Trophoblast cell (in vitro differentiated cells and primary cell): ENCODE data around the gene ERCC6. TPM values are rescaled to one million over a fixed set of nuclear protein-coding genes. Genes with fewer than 3 reads are reported as not detected.

ENCODE experiments used
- DNase-seq, 2 donors: peaks; one replicate each; pipeline ENCODE4 v3.0.0-alpha.2; 2016
- H2AFZ ChIP-seq: 2 replicates; pipeline ENCODE4 v1.6.1; 2013; ENCODE audit warnings: low read length, moderate library complexity, mild to moderate bottlenecking; ENCODE audit not compliant: insufficient read depth, poor library complexity
- H2AK5ac ChIP-seq: 2 replicates; pipeline ENCODE4 v1.6.1; 2013; ENCODE audit warnings: mild to moderate bottlenecking, low read length
- H2BK120ac ChIP-seq: 2 replicates; pipeline ENCODE4 v1.6.1; 2013; ENCODE audit warnings: low read length, mild to moderate bottlenecking, moderate library complexity; ENCODE audit not compliant: insufficient read depth, poor library complexity
- H2BK12ac ChIP-seq: 2 replicates; pipeline ENCODE4 v1.6.1; 2013; ENCODE audit warnings: mild to moderate bottlenecking, low read length, moderate library complexity
- H2BK5ac ChIP-seq: 2 replicates; pipeline ENCODE4 v1.6.1; 2013; ENCODE audit warnings: low read length, low read depth, moderate library complexity, mild to moderate bottlenecking; ENCODE audit not compliant: poor library complexity
- H3K14ac ChIP-seq: 2 replicates; pipeline ENCODE4 v1.6.1; 2013; ENCODE audit warnings: mild to moderate bottlenecking, low read length
- H3K18ac ChIP-seq: 2 replicates; pipeline ENCODE4 v1.6.1; 2013; ENCODE audit warnings: mild to moderate bottlenecking, low read length
- H3K23ac ChIP-seq: 2 replicates; pipeline ENCODE4 v1.6.1; 2013; ENCODE audit warnings: low read length
- H3K27ac ChIP-seq: 2 replicates; pipeline ENCODE4 v1.5.1; 2013; ENCODE audit warnings: low read depth, mild to moderate bottlenecking, inconsistent platforms, low read length, moderate library complexity
- H3K27me3 ChIP-seq: 2 replicates; pipeline ENCODE4 v1.6.1; 2013; ENCODE audit warnings: inconsistent platforms, mild to moderate bottlenecking, low read length, moderate library complexity; ENCODE audit not compliant: insufficient read depth
- H3K36me3 ChIP-seq, 2 experiments: 1 replicate in 1 of 2; 2 replicates in 1 of 2; pipeline ENCODE4 v1.6.1; 2013; ENCODE audit warnings: low read length in 2 of 2, mild to moderate bottlenecking in 2 of 2, moderate library complexity in 1 of 2; ENCODE audit not compliant: insufficient read depth in 2 of 2, control insufficient read depth in 1 of 2
- H3K4ac ChIP-seq: 2 replicates; pipeline ENCODE4 v1.6.1; 2013; ENCODE audit warnings: low read depth, mild to moderate bottlenecking, low read length, moderate library complexity
- H3K4me1 ChIP-seq, 2 experiments: 1 replicate in 1 of 2; 2 replicates in 1 of 2; pipeline ENCODE4 v1.6.1; 2013; ENCODE audit warnings: low read length in 2 of 2, mild to moderate bottlenecking in 2 of 2, moderate library complexity in 1 of 2; ENCODE audit not compliant: insufficient read depth in 2 of 2, control insufficient read depth in 1 of 2
- H3K4me2 ChIP-seq: 2 replicates; pipeline ENCODE4 v1.6.1; 2013; ENCODE audit warnings: inconsistent platforms, mild to moderate bottlenecking, low read length, moderate library complexity
- H3K4me3 ChIP-seq: 2 replicates; pipeline ENCODE4 v1.5.1; 2013; ENCODE audit warnings: mild to moderate bottlenecking, low read depth, low read length, inconsistent platforms
- H3K79me1 ChIP-seq: one replicate; pipeline ENCODE4 v1.6.1; 2013; ENCODE audit warnings: low read length
- H3K79me2 ChIP-seq: 2 replicates; pipeline ENCODE4 v1.6.1; 2013; ENCODE audit warnings: low read length, mild to moderate bottlenecking; ENCODE audit not compliant: control insufficient read depth, insufficient read depth, poor library complexity
- H3K9ac ChIP-seq: 2 replicates; pipeline ENCODE4 v1.6.1; 2013; ENCODE audit warnings: mild to moderate bottlenecking, low read length
- H3K9me3 ChIP-seq: 2 replicates; pipeline ENCODE4 v1.6.1; 2013; ENCODE audit warnings: low read depth, mild to moderate bottlenecking, control low read depth, inconsistent platforms, low read length; ENCODE audit not compliant: insufficient read depth
- H4K12ac ChIP-seq: 2 replicates; pipeline ENCODE4 v1.6.1; 2013; ENCODE audit warnings: low read depth, mild to moderate bottlenecking, low read length, moderate library complexity
- H4K8ac ChIP-seq: 2 replicates; pipeline ENCODE4 v1.6.1; 2013; ENCODE audit warnings: low read depth, mild to moderate bottlenecking, low read length, moderate library complexity
- H4K91ac ChIP-seq: one replicate; pipeline ENCODE4 v1.6.1; 2013; ENCODE audit warnings: low read depth, mild to moderate bottlenecking, low read length, moderate library complexity
- WGBS: extraction: QIAGEN DNeasy Blood & Tissue Kit; methylation state at CpG from one replicate; pipeline ENCODE4 v1.1.7; 2013; ENCODE audit warnings: missing lambda C conversion rate; ENCODE audit not compliant: insufficient read length, insufficient coverage; ENCODE audit errors: extremely low coverage; 5-methylcytosine and 5-hydroxymethylcytosine counted together
- polyA plus RNA-seq: library from polyadenylated mRNA; stranded (reverse); fragments of 200-250 nt; gene quantifications from 2 replicates; pipeline ENCODE4 v1.2.3, GENCODE V29; 2013

Gene ERCC6
- polyA plus RNA-seq, result 8.3 and 8.7 TPM in 2 replicates

GRCh38 chr10:49538381-49539319 is at the start of gene ERCC6:
TSS of gene ERCC6 (minus strand) at chr10:49539121.
- Histone ChIP-seq H3K36me3 (peaks cover 0 to 2% of the 10 kb centered on the region in 2 experiments), H3K14ac (peak within 1 kb of the TSS; percentile 42), H4K12ac (peak within 1 kb of the TSS; percentile 49), H3K4me2 (peak within 1 kb of the TSS; percentile 89), H2BK12ac (peak within 1 kb of the TSS; percentile 19), H3K23ac (no peak within 1 kb of the TSS), H3K79me1 (peaks cover 8% of the 10 kb centered on the region), H4K91ac (peak within 1 kb of the TSS; percentile 81), H3K9me3 (no peaks in the 10 kb centered on the region), H4K8ac (peak within 1 kb of the TSS; percentile 85), H3K18ac (peak within 1 kb of the TSS; percentile 72), H3K4me3 (peak within 1 kb of the TSS; percentile 76), H3K4ac (peak within 1 kb of the TSS; percentile 51), H3K79me2 (peaks cover 3% of the 10 kb centered on the region), H3K4me1 (peaks cover 2 to 9% of the 10 kb centered on the region in 2 experiments), H3K27ac (peak within 1 kb of the TSS; percentile 66), H2AK5ac (no peak within 1 kb of the TSS), H2BK120ac (peak within 1 kb of the TSS; percentile 62), H3K27me3 (no peaks in the 10 kb centered on the region), H2AFZ (peak within 1 kb of the TSS; percentile 77), H3K9ac (peak within 1 kb of the TSS; percentile 78), H2BK5ac (peak within 1 kb of the TSS; percentile 78)
- WGBS, result no CpG with 5 or more reads among the region's 75 CpGs
- peak; percentile 99 for DNase-seq

GRCh38 chr10:49587981-49588380 is 49.1 kb upstream of the ERCC6 start:
- H3K9ac ChIP-seq, result no peak overlapping the region
- H3K14ac ChIP-seq, result no peak overlapping the region
- no CpG with 5 or more reads among the region's 4 CpGs for whole genome bisulfite sequencing
- no peak overlapping the region for H4K8ac ChIP-seq
- no peak overlapping the region for H2AFZ ChIP-seq
- H3K4me2 ChIP-seq, result no peak overlapping the region
- no peak overlapping the region for H4K12ac ChIP-seq
- no peaks in the 10 kb centered on the region for H3K36me3 ChIP-seq
- H3K79me1 ChIP-seq, result no peaks in the 10 kb centered on the region
- peaks cover 2 to 3% of the 10 kb centered on the region in 2 experiments for H3K4me1 ChIP-seq
- H3K4me3 ChIP-seq, result no peak overlapping the region
- no peak overlapping the region for H3K23ac ChIP-seq
- H2BK5ac ChIP-seq, result no peak overlapping the region
- no peak overlapping the region for H2BK120ac ChIP-seq
- no peaks in the 10 kb centered on the region for H3K27me3 ChIP-seq
- H3K27ac ChIP-seq, result no peak overlapping the region
- no peak overlapping the region for H3K4ac ChIP-seq
- H4K91ac ChIP-seq, result no peak overlapping the region
- no peak overlapping the region for H2AK5ac ChIP-seq
- no peak overlapping the region for H3K18ac ChIP-seq
- H3K9me3 ChIP-seq, result peaks cover 2% of the 10 kb centered on the region
- no peaks in the 10 kb centered on the region for H3K79me2 ChIP-seq
- DNase-seq, result no peak
- H2BK12ac ChIP-seq, result no peak overlapping the region

- H3K4me1 ChIP-seq, result no peaks in the 10 kb centered on the region
- H3K4me3 ChIP-seq, result no peak overlapping the region
- no peaks in the 10 kb centered on the region for H3K79me1 ChIP-seq
- no peak overlapping the region for H4K91ac ChIP-seq
- no peak overlapping the region for H3K14ac ChIP-seq
- no peak overlapping the region for H4K8ac ChIP-seq
- H3K18ac ChIP-seq, result no peak overlapping the region
- H2AFZ ChIP-seq, result no peak overlapping the region
- H2BK5ac ChIP-seq, result no peak overlapping the region
- H3K36me3 ChIP-seq, result no peaks in the 10 kb centered on the region
- H3K27ac ChIP-seq, result no peak overlapping the region
- H4K12ac ChIP-seq, result no peak overlapping the region
- no peaks in the 10 kb centered on the region for H3K27me3 ChIP-seq
- no peak overlapping the region for H3K23ac ChIP-seq
- H2AK5ac ChIP-seq, result no peak overlapping the region
- DNase-seq, result no peak
- no peak overlapping the region for H3K4me2 ChIP-seq
- no peak overlapping the region for H2BK120ac ChIP-seq
- H3K79me2 ChIP-seq, result no peaks in the 10 kb centered on the region
- no peak overlapping the region for H2BK12ac ChIP-seq
- no peak overlapping the region for H3K4ac ChIP-seq
- no peak overlapping the region for H3K9ac ChIP-seq
- peaks cover 2% of the 10 kb centered on the region for H3K9me3 ChIP-seq
Observed at GRCh38 chr10:49585387-49585786, 46.5 kb upstream of the ERCC6 start.

GRCh38 chr10:49579621-49580020 is 40.7 kb upstream of the ERCC6 start:
- H4K91ac ChIP-seq, result no peak overlapping the region
- H3K23ac ChIP-seq, result no peak overlapping the region
- no peak overlapping the region for H2AK5ac ChIP-seq
- H2BK120ac ChIP-seq, result no peak overlapping the region
- H3K27ac ChIP-seq, result no peak overlapping the region
- no peak overlapping the region for H4K12ac ChIP-seq
- no peaks in the 10 kb centered on the region for H3K27me3 ChIP-seq
- H2BK5ac ChIP-seq, result no peak overlapping the region
- H3K36me3 ChIP-seq, result no peaks in the 10 kb centered on the region
- no peaks in the 10 kb centered on the region for H3K79me1 ChIP-seq
- no peak overlapping the region for H3K4ac ChIP-seq
- no peak overlapping the region for H2AFZ ChIP-seq
- H3K4me1 ChIP-seq, result no peaks in the 10 kb centered on the region
- no peak overlapping the region for H3K18ac ChIP-seq
- no peak overlapping the region for H3K9ac ChIP-seq
- DNase-seq, result no peak
- no peak overlapping the region for H3K4me2 ChIP-seq
- no CpG with 5 or more reads among the region's 2 CpGs for WGBS
- H3K14ac ChIP-seq, result no peak overlapping the region
- H4K8ac ChIP-seq, result no peak overlapping the region
- peaks cover 1% of the 10 kb centered on the region for H3K9me3 ChIP-seq
- no peak overlapping the region for H2BK12ac ChIP-seq
- no peaks in the 10 kb centered on the region for H3K79me2 ChIP-seq
- H3K4me3 ChIP-seq, result no peak overlapping the region
